ENCODE data around the gene KDM3B. TPM values are rescaled to one million over a fixed set of nuclear protein-coding genes. Genes with fewer than 3 reads are reported as not detected.

KDM3B gene
- polyA plus RNA-seq, 4 donors = 82.0 to 98.8 (median 93.8) TPM

DNA sequence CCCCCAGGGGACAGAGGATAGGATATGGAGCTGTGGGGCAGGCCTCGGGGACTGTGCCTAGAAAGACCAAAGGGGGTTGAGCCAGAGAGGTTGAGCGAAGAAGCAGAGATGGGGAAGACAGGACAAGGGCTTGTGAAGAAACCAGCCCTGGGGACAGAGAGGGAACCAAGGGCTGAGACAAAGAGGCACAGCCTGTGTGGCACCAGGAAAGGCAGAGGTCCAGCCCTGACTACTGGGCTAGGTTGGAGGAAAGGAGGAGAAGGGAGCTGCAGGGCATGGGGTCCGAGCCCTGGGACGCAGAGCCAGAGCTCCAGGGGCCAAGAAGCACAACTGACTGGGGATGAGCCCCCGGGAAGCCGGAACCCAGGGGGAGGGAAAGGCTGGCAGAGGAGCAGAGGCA lies 95.6 kb downstream of the KDM3B start:
- DNase-seq (ENCODE audit: low read depth in 4 of 4, low spot score in 2 of 4) = no peak

DNA sequence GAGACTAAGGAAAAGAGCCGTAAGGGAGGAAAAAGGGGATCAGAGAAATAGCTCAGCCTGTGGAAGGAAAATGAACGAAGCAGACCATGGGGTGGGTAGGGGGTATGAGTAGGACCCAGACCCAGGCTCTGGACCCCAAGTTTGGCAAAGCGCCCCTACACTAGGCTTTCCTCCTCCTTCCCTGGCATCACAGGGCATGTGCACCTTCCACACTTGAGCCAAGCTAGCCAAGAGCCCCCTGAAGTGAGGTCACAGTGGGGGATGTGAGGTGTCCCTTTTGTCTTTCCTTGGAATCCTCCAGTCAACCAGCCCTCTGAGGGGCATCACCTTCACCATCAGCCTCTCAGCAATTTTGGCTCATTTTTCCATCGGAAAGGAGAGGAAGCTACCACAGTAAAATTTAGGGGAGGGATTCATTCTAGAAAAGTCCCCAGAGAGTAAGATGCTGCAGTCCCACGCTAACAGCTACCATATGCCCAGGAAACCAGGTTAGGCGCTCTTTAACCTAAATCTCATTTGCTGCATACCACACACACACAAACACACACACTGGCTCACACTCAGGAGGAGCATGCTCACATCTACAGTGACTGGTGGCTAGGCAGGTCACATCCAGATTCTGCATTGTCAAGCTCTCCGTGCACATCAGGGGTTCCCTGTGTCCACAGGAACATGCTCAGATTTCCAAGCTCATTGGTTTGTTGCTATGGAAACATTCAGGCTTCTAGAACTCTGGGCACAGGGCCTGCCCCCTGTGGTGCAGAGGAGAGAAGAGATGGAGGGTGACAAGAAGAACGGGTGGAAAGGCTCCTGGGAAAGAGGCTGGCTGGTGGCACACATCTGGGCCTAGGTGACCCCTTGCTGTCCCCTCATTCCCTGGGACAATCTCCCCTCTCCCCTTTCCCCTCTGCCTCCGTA lies 96.3 kb downstream of the KDM3B start:
- DNase-seq (ENCODE audit: low read depth in 4 of 4, low spot score in 2 of 4) = no peak

DNA sequence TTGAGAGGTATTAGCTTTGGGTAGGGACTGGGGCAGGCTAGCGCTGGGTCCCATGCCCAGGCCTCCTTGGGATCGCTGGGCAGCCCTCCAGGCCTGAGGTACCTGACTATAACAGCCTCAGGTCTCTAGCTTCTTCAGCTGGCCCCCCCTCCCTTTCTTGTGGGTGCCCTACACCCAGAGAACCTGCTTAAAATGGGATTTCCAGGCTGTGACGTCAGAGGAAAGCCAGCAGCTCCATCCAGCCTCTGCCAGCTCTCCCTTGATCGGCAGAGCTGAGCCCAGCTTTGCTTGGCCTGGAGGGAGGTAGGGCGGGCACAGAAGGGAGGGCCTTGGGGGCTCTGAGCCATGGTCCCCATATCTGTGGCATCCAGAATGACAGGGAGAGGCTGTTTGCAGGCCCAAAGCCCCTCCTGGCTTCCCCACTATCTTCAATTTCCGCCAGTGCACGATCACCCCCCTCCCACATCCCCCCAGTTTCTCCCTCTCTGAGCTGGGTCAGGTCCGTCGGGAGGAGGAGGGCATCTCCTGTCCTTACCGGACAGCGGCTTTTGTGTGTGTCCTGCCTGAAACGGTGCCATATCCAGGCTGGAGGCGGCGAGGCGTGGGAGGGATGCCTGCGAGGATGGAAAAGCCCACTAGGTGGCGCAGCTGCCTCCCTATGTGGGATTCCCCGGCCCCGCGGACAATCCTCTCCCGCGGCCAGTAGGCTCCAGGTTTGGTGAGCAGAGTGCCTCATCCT lies 97.2 kb downstream of the KDM3B start:
- DNase-seq (ENCODE audit: low read depth in 4 of 4, low spot score in 2 of 4) = peak in 3 of 4 donors; percentile 58 to 86 (median 69)

DNA sequence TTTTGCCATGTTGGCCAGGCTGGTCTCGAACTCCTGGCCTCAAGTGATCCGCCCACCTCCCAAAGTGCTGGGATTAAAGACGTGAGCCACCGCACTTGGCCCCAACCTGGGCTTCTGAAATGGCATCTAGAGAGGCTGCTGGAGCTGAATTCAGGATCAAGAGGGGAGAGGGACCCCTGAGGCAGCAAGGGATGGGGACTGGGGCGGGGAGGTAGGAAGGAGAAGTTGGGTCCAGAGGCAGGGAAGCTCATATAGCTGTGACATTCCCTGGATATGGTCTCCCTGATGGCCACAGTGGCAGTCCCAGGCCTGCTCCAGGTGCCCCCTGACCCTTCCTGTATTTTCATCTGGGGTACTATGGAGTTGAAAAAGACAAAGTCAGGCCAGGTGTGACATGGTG lies 98.5 kb downstream of the KDM3B start:
- no peak for DNase-seq (ENCODE audit: low read depth in 4 of 4, low spot score in 2 of 4)

DNA sequence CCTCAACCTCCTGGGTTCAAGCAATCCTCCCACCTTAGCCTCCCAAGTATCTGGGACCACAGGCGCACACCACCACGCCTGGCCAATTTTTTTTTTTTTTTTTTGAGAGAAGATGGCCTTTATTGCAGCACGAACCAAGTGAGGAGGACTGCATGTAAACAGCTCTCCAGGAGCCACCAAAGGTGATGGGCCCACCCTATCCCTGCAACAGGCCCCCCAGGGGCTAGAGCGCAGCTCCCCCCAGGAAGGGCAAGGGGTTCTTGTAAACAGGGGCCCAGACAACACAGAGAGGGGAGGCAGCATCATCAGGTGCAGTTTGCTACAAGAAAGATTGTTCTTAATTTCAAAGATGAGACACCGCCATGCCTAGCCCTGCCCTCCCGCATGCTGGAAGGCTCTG lies 100.2 kb downstream of the KDM3B start:
- DNase-seq (ENCODE audit: low read depth in 4 of 4, low spot score in 2 of 4) = no peak

DNA sequence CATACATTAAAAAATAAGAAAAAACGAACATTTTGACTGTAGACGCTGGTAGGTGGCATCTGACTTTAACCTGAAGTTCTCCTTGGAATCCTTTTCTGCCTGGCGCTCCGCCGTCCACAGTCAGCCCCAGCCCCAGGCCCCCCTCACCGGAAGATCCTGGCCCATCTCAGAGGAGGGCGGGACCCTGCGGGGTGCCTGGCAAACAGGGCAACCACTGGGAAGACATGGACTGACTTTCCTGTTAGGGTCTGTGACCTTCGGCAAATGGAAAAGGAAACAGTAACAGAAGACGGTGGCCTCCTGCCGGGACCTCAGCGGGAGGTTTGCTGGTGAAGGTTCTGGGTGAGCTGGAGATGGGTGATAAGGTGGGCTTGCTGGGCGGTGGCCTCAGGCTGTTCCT lies 101.1 kb downstream of the KDM3B start:
- no peak for DNase-seq (ENCODE audit: low read depth in 4 of 4, low spot score in 2 of 4)

DNA sequence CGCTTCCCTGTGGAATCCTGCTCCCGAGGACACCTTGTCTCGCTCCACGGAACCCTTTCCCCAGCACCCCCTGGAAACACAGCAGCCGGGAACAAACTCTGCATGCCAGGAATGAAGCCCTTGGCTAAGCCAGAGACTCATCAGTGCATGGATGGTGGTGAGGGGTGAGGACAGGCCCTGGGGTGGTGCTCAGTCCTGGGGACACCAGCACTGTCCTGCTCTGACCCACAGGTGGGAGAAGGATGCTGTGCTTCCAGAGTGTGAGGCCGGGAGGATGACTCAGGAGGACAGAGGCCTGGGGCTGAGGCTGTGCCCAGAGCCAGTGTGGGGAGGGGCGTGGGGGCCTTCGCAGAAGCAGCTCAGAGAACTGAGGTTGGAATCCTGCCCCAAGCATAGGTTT lies 101.6 kb downstream of the KDM3B start:
- no peak for DNase-seq (ENCODE audit: low read depth in 4 of 4, low spot score in 2 of 4)

DNA sequence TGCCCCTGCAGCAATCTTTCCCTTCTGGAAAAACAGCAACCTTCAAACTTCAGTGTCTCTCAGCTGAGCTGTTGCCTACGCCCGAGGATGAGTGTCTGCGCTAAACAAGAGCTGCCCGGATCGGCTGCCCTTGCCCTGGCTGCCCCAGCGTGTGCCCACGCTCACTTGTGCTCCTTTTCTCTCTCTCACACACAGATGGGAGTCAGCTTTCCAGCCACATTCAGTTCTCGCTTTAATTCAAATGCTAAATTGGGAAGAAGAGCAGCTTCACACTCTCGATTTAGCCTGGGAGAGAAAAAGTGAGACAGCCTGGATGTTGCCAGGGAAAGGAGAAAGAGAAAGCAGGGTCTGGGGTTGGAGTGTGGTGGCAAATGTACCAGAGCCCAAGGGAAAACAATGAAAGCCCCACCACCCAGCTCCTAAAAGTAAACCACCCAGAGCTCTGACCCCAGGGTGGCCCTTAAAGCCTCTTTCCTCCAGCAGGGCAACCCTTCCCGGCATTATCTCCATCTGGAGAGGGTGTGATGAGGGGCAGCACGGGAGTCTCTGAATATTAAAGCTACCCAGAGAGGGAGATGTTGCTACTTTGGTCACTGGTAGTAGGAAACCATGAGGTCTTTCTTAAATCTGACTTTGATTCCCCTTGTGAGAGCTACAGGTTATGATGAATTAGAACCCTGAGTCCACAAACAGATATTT lies 102.9 kb downstream of the KDM3B start:
- DNase-seq (ENCODE audit: low read depth in 4 of 4, low spot score in 2 of 4) = no peak

DNA sequence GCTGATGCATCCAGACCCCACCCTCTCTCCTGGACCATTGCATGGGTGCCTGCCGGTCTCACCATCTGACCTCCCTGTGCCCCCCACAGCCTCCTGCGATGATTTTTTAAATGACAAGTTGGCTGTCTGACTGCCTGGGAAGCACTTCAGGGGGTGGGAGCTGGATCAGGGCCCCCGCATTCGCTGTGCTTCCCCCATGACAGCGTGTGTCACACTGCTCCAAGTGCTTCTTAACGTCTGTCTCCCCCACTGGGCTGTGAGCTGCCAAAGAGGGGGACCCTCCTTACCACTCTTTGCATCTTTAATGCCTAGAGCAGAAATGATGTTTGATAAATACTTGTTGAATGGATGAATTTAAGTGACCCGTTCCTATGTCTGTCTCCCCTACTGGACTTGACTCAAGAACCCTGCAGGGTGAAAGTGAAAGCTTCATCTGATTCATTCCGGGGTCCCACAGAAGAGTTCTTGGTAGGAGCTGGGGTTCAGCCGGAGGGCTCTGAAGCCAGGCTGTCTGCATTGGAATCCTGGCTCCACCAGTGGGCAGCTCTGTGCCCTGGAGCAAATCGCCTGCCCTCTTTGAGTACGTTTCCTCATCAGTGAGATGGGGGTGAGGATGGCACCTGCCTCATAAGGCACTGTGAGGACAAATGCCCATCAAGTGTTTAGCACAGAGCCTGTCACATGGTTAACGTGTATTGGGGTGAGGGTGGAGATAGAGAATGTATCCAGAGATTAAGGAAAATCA lies 105.2 kb downstream of the KDM3B start:
- DNase-seq (ENCODE audit: low read depth in 4 of 4, low spot score in 2 of 4) = no peak

DNA sequence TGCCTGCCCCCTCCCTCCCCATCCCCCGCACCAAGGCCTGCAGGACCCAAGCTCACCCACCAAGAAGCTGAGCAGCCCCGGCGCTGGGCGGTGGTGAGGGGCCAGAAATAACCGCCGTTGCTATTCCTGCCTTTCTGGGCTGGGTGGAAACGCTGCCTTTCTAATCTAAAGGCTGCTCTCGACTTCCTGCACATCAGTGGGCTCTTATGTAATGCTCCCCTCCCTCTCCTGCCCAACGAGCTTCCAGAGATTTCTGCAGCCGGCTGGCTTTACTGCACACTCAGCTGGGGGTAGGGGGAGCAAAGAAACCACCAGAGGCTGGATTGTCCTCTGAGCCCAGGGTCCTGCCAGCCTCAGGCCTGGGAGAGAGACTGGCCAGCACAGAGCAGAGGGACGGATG lies 105.9 kb downstream of the KDM3B start:
- DNase-seq (ENCODE audit: low read depth in 4 of 4, low spot score in 2 of 4) = no peak

DNA sequence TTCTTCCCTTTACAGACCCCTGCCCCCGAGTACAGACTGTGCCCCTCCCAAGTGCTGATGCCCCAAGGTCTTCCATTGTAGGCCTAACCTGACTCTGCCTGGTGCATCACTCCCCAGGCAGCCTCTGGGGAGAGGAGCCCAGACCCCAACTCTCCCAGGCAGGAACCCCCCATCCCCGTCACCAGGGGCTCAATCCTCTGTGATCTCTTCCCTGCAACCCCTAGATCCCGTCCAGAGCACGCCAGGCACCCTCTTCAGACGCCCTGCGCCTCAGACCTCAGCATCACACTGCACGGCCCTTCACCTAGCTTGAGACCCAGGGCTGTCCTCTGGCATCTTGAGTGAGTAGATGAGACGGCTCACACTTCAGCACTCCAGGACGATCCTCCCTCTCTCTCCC lies 106.4 kb downstream of the KDM3B start:
- no peak for DNase-seq (ENCODE audit: low read depth in 4 of 4, low spot score in 2 of 4)

DNA sequence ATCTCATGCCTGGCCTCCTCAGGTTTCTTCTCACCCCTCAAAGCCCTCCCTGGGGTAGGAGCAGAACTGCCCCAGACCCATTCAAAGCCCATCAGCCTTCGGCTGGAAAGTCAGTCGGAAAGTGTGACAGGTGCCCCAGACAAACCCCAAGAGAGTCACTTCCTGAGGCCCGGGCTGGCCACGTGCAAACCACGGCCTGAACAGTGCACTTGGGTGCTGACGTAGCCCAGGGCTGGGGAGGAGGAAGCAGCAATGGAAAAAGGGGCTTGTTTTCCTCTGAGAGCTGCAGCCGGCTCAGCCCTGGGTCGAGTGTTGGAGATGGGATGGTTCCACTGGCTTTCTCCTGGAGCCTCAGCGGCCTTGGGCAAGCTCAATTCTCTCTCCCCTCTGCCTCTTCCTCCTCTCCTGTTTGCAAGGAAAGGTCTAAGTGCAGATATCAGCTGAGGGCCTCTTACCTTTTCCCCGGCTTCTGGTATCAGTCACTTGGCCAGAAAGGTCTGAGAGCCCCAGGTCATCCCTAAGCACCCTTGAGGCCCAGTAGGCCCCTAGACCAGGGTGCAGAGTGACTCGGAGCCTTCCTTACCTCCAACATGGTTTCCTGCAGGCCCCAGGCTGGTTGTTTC lies 106.9 kb downstream of the KDM3B start:
- DNase-seq (ENCODE audit: low read depth in 4 of 4, low spot score in 2 of 4) = no peak

DNA sequence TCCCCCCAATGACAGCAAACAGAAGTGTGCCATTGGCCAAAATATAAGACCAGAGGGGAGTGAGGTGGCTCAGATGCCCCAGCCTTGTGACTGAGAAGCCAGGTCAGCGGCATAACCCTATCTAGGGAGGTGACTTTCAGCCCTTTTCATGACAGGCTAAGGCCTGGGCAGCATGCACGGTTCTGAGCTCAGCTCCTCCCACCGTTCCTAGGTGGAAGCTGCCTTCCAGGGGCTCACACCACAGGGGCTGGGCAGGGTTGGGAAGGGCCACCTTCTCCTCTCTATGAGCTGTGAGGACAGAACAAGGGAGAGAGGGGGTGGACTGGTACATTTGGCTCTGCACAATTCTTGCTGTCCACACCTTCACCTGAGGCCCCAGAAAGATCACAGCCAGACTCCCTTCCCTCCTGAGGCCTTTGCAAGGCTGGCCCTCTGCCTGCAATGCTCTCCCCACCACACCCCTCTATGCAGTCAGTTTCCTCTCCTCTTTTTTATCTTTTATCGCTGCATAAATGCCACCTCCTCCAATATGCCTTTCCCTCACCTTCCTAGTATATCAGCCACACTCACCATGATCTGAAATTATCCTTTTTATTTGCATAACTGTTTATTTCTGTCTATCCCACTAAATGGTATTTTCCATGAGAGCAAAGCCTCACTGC lies 107.7 kb downstream of the KDM3B start:
- DNase-seq (ENCODE audit: low read depth in 4 of 4, low spot score in 2 of 4) = no peak

DNA sequence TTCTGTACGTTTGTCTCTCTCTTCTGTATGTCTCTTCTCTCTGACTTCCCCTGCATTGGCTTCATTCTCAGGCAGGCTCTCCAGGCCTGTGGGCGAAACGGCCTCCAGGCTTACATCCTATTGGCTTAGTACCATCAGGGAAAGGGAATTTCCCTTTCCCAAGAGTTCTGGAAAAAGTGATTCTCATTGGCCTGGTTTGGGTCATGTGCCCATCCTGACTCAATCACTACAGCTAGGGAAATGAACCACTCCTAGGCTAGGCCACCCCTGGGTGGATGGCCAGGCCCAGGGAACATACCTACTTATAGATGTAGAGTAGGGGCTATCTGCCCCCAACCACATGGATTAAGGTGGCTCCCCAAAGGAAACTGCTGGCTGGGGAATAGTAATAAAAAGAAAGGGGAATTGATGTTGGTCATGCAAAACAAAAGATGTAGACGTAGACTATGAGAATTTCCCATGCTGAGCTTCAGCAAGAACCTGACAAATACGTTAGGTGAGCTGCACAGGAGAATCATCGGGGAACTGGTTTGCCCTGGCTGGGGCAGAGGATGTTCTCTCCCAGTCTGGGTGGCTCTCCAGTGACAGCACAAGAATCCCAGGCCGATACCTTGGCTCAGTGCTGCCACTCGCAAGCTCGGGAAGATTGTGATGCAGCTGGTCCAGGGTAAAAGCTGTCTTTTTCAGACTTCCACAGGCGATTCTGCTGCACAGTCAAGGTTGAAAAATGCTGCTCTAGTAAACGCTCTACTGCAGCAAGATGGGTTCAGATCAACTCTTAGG lies 109.0 kb downstream of the KDM3B start:
- no peak for DNase-seq (ENCODE audit: low read depth in 4 of 4, low spot score in 2 of 4)

DNA sequence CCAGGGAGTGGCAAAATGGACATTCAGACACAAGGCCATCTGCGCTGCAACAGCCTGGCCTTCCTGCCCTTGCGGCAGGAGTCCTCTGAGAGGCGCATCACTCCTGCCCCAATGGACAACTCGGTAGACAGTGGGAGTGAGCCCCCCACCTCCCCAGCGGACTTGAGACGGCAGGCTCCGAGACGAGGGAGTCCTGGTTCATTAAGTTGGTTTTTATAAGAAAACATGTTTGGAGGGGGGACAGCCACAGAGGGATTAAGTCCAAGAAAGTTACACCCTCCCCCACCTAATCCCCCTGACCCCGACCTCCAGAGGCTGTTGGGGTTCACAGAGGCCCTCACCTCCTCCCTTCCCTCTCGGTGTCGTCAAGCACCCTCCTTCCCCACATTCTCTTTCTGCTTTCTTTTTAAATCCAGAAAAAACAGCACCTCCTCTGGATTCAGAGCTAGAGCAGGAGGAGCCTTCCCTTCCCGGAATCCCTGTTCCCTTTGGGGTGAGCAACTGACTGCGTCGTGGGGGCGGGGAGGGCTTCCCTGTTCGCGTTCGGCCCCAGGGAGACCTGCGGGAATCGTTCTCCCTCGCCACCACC lies 111.0 kb downstream of the KDM3B start:
- DNase-seq (ENCODE audit: low read depth in 4 of 4, low spot score in 2 of 4) = peak in 1 of 4 donors; percentile 26

DNA sequence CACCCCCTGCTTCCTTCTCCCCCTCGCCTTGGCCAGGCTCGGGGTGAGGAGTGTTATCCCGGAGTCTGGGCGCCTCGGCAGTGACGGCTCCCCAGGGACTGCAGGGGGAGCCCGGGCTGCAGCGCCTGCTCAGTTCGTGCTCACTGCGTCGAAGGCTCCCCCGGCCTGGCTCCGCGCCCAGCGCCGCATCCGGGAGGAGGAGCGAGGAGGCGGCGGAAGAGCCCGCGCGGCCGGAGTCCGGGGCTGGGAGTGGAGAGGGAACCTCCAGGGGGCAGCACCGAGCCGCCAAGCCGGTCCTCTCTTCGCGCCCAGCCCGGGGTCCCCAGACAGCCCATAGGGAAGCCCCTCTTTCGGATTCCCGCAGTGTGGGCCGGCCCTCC lies 111.5 kb downstream of the KDM3B start:
- DNase-seq (ENCODE audit: low read depth in 4 of 4, low spot score in 2 of 4) = peak; percentile 90 to 95 (median 94)

DNA sequence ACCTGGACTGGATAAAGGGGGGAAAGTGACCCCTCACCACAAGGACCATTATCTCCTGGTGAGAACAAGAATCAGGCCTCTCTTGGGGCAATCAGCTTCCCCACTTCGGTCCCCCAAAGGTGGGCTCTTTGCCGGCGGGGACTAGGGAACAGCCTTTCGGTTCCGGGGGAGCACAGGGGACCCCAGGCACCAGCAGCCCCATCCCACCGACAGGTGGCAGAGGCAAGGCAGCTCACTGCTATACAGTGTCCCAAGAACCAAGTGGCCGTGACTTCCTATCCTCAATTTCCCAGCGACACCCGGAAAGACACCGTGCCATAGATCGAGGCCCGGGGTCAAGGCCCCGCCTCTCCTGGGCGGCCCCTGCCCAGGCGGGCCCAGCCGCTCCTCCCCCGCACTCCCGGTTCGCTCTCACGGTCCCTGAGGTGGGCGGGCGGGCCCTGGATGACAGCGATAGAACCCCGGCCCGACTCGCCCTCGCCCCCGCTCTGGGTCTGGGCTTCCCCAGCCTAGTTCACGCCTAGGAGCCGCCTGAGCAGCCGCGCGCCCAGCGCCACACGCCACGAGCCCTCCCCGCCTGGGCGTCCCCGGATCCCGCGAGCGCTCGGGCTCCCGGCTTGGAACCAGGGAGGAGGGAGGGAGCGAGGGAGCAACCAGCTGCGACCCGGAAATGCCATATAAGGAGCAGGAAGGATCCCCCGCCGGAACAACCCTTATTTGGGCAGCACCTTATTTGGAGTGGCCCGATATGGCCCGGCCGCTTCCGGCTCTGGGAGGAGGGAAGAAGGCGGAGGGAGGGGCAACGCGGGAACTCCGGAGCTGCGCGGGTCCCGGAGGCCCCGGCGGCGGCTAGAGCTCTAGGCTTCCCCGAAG lies 112.1 kb downstream of the KDM3B start:
- peak; percentile 96 to 99 (median 97) for DNase-seq (ENCODE audit: low read depth in 4 of 4, low spot score in 2 of 4)
